Fibroblast of pulmonary artery (primary cell): ENCODE measurements around the gene NUDT7.

Experiments
- DNase-seq: peaks from one replicate; pipeline ENCODE4 v3.0.0-alpha.2; 2010; ENCODE audit warnings: low read depth
- H3K4me3 ChIP-seq: replicated peaks from 2 replicates; pipeline ENCODE4 v1.5.1; 2011; ENCODE audit warnings: low read depth, mild to moderate bottlenecking, control low read depth, low read length, moderate library complexity
- CTCF ChIP-seq: IDR thresholded peaks from 2 replicates; pipeline ENCODE4 v1.5.1; 2011; ENCODE audit warnings: mild to moderate bottlenecking, control low read depth, low read length, inconsistent platforms; ENCODE audit errors: missing control alignments

Gene NUDT7

GRCh38 chr16:77738706-77739558, 16.6 kb downstream of the NUDT7 start:
- H3K4me3 ChIP-seq = no peak overlapping the region
- no peak for DNase-seq
- no peak for TF ChIP-seq CTCF

- peak; percentile 8 for DNase-seq
- TF ChIP-seq CTCF = no peak
- H3K4me3 ChIP-seq = no peak overlapping the region
Observed at GRCh38 chr16:77739559-77739892, 17.2 kb downstream of the NUDT7 start.

GRCh38 chr16:77744141-77744540, 21.8 kb downstream of the NUDT7 start:
- TF ChIP-seq CTCF = no peak
- H3K4me3 ChIP-seq = no peak overlapping the region
- DNase-seq = no peak

GRCh38 chr16:77745972-77746371, 23.7 kb downstream of the NUDT7 start:
- H3K4me3 ChIP-seq = no peak overlapping the region
- no peak for TF ChIP-seq CTCF
- no peak for DNase-seq

- no peak overlapping the region for H3K4me3 ChIP-seq
- DNase-seq = no peak
- TF ChIP-seq CTCF = no peak
Observed at GRCh38 chr16:77748421-77749005, 26.2 kb downstream of the NUDT7 start.

- DNase-seq = no peak
- no peak for TF ChIP-seq CTCF
- no peak overlapping the region for H3K4me3 ChIP-seq
Observed at GRCh38 chr16:77749415-77749814, 27.1 kb downstream of the NUDT7 start.

- H3K4me3 ChIP-seq = no peak overlapping the region
- TF ChIP-seq CTCF = no peak
- DNase-seq = no peak
Observed at GRCh38 chr16:77758046-77758445, 35.7 kb downstream of the NUDT7 start.
